ENCODE data around the gene ITGA1.

ITGA1 gene

GRCh38 chr5:53002491-53002890, 214.8 kb downstream of the ITGA1 start:
- DNase-seq: no peak

- no peak for DNase-seq
Measured at GRCh38 chr5:53003144-53003543, 215.4 kb downstream of the ITGA1 start.

GRCh38 chr5:53006911-53007890, 219.5 kb downstream of the ITGA1 start:
- DNase-seq: no peak

- DNase-seq: peak; percentile 78
Measured at GRCh38 chr5:53008751-53009150, 221.0 kb downstream of the ITGA1 start.

Data from fibroblast of skin of back (primary cell).